K562 (cell line): ENCODE measurements around the gene DET1. TPM values are rescaled to one million over a fixed set of nuclear protein-coding genes. Genes with fewer than 3 reads are reported as not detected.

Experiments
- CTCFL ChIP-seq: IDR thresholded peaks from 2 replicates; pipeline ENCODE4 v1.6.1; 2011; ENCODE audit warnings: borderline replicate concordance, low read depth, mild to moderate bottlenecking, moderate library complexity, low read length; ENCODE audit not compliant: insufficient read depth, poor library complexity, severe bottlenecking
- FOXM1 ChIP-seq, 2 experiments: fragments of 450-650 bp in 1 of 2; sonication (generic) in 1 of 2; formaldehyde crosslinking in 1 of 2; IDR thresholded peaks; 2 replicates each; pipeline versions ENCODE4 v1.6.1 to v1.9.0; 2017 to 2022; ENCODE audit warnings: low read depth in 2 of 2, mild to moderate bottlenecking in 2 of 2, missing genetic modification reagents in 1 of 2, moderate library complexity in 1 of 2
- GATAD2B ChIP-seq: fragments of 450-650 bp; IDR thresholded peaks from 2 replicates; pipeline ENCODE4 v1.6.1; 2017; ENCODE audit warnings: mild to moderate bottlenecking, borderline replicate concordance
- PATZ1 ChIP-seq: fragments of 250-450 bp; sonication (Bioruptor Pico); IDR thresholded peaks from 2 replicates; pipeline ENCODE4 v1.5.0; 2020; ENCODE audit warnings: mild to moderate bottlenecking, borderline replicate concordance
- PHF20 ChIP-seq: fragments of 450-650 bp; IDR thresholded peaks from 2 replicates; pipeline ENCODE4 v1.6.1; 2018; ENCODE audit not compliant: partially characterized antibody
- PTTG1 ChIP-seq: fragments of 450-650 bp; IDR thresholded peaks from 2 replicates; pipeline ENCODE4 v1.6.1; 2016; ENCODE audit warnings: low read depth, mild to moderate bottlenecking, missing genetic modification characterization, missing compliant biosample characterization
- PYGO2 ChIP-seq: fragments of 450-650 bp; IDR thresholded peaks from 2 replicates; pipeline ENCODE4 v1.6.1; 2016; ENCODE audit warnings: mild to moderate bottlenecking, missing genetic modification characterization, moderate library complexity, missing compliant biosample characterization
- RBBP5 ChIP-seq: fragments of 200-600 bp; sonication (generic); IDR thresholded peaks from 2 replicates; pipeline ENCODE4 v1.6.1; 2012; ENCODE audit warnings: borderline replicate concordance, mild to moderate bottlenecking, low read length, control low read depth, inconsistent platforms; ENCODE audit not compliant: insufficient read depth, poor library complexity, severe bottlenecking
- TAL1 ChIP-seq: fragments of 450-650 bp; IDR thresholded peaks from 2 replicates; pipeline ENCODE4 v1.6.1; 2016; ENCODE audit warnings: mild to moderate bottlenecking
- TOE1 ChIP-seq, 2 experiments: fragments of 450-650 bp in 1 of 2; sonication (generic) in 1 of 2; formaldehyde crosslinking in 1 of 2; IDR thresholded peaks; 2 replicates each; pipeline versions ENCODE4 v1.7.1 to v1.8.0; 2016 to 2022; ENCODE audit warnings: borderline replicate concordance in 2 of 2, mild to moderate bottlenecking in 2 of 2, antibody characterized with exemption in 1 of 2, inconsistent platforms in 1 of 2, low read depth in 1 of 2, missing genetic modification reagents in 1 of 2, moderate library complexity in 1 of 2
- U2AF1 ChIP-seq: fragments of 200-400 bp; formaldehyde crosslinking; optimal IDR thresholded peaks from 2 replicates; pipeline ENCODE3; 2017; ENCODE audit warnings: mild to moderate bottlenecking, low read depth, low read length, moderate library complexity
- VEZF1 ChIP-seq: fragments of 200-800 bp; sonication (Bioruptor generic); IDR thresholded peaks from 2 replicates; pipeline ENCODE4 v1.6.1; 2017; ENCODE audit warnings: missing genetic modification characterization, missing compliant biosample characterization
- ZFX ChIP-seq: sonication (generic); formaldehyde crosslinking; IDR thresholded peaks from 2 replicates; pipeline ENCODE4 v1.8.0; 2022; ENCODE audit warnings: mild to moderate bottlenecking, missing genetic modification reagents, moderate library complexity
- polyA plus RNA-seq, 8 experiments: library from polyadenylated mRNA; depleted of rRNA in 4 of 8; stranded (reverse) in 5 of 8; unstranded in 3 of 8; fragments of >200 nt; fragmentation: Nextera tagmentation in 2 of 8; fragmentation: Illumina TruSeq in 1 of 8; extraction: Ambion mirVana in 2 of 8; extraction: Trizol in 1 of 8; gene quantifications; 2 replicates each; pipeline versions ENCODE4 v1.2.1 to v1.2.3, GENCODE V29; 2011 to 2014; ENCODE audit warnings: inconsistent platforms in 1 of 8, missing spikeins in 1 of 8
- total RNA-seq, 7 experiments: library from RNA; depleted of rRNA in 6 of 7; stranded (reverse); fragments of >200 nt in 6 of 7; fragmentation: Illumina TruSeq in 2 of 7; extraction: Trizol in 2 of 7; gene quantifications; 2 replicates each; pipeline versions ENCODE4 v1.2.1 to v1.2.3, GENCODE V29; 2011 to 2021; ENCODE audit warnings: low replicate concordance in 1 of 7
- TF ChIP-seq, protein P1 (sequence below): fragments of 450-650 bp; IDR thresholded peaks from 2 replicates; pipeline ENCODE4 v1.6.1; 2016; ENCODE audit warnings: borderline replicate concordance
- TF ChIP-seq, protein P2 (sequence below): fragments of 450-650 bp; formaldehyde crosslinking; IDR thresholded peaks from 2 replicates; pipeline ENCODE4 v1.4.0; 2022; ENCODE audit warnings: missing genetic modification characterization

Gene DET1
- total and polyA plus RNA-seq, 9 of the 15 experiments (the other 6 are each of a cell fraction or from before 2014, with no cell fraction given), result 4.2 to 8.1 (median 6.0) TPM

GRCh38 chr15:88546248-88547129 is at the start of gene DET1 (continued):
- TF ChIP-seq, protein P1, sequence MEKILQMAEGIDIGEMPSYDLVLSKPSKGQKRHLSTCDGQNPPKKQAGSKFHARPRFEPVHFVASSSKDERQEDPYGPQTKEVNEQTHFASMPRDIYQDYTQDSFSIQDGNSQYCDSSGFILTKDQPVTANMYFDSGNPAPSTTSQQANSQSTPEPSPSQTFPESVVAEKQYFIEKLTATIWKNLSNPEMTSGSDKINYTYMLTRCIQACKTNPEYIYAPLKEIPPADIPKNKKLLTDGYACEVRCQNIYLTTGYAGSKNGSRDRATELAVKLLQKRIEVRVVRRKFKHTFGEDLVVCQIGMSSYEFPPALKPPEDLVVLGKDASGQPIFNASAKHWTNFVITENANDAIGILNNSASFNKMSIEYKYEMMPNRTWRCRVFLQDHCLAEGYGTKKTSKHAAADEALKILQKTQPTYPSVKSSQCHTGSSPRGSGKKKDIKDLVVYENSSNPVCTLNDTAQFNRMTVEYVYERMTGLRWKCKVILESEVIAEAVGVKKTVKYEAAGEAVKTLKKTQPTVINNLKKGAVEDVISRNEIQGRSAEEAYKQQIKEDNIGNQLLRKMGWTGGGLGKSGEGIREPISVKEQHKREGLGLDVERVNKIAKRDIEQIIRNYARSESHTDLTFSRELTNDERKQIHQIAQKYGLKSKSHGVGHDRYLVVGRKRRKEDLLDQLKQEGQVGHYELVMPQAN, result no peak; the same call in 1 of the 2 replicates
- TF ChIP-seq CTCFL (peak; percentile 79), GATAD2B (0 out of 2 replicates have a peak, but pooled peaks have one; percentile 59), PATZ1 (CRISPR knock-in tag) (no peak), TAL1 (no peak), PYGO2 (tag) (peak; percentile 67; the same call in 1 of the 2 replicates), ZFX (CRISPR knock-in tag) (peak; percentile 43; the same call in 1 of the 2 replicates), TOE1 (IDR thresholded peaks at IDR 0.05; ENCODE audit: borderline replicate concordance) (no peak), TOE1 (CRISPR knock-in tag; IDR thresholded peaks at IDR 0.05; ENCODE audit: borderline replicate concordance, low read depth) (no peak), RBBP5 (peak; percentile 65), VEZF1 (CRISPR knock-in tag) (peak; percentile 94), PTTG1 (tag) (no peak), FOXM1 (IDR thresholded peaks at IDR 0.05; ENCODE audit: low read depth) (peak; percentile 40), FOXM1 (CRISPR knock-in tag; IDR thresholded peaks at IDR 0.05; ENCODE audit: low read depth) (no peak), U2AF1 (no peak), PHF20 (peak; percentile 87)
- TF ChIP-seq, protein P2, sequence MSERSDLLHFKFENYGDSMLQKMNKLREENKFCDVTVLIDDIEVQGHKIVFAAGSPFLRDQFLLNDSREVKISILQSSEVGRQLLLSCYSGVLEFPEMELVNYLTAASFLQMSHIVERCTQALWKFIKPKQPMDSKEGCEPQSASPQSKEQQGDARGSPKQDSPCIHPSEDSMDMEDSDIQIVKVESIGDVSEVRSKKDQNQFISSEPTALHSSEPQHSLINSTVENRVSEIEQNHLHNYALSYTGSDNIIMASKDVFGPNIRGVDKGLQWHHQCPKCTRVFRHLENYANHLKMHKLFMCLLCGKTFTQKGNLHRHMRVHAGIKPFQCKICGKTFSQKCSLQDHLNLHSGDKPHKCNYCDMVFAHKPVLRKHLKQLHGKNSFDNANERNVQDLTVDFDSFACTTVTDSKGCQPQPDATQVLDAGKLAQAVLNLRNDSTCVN (CRISPR knock-in tag), result no peak
